GM23338 (cell line): ENCODE measurements around the gene NPHS2. TPM values are rescaled to one million over a fixed set of nuclear protein-coding genes. Genes with fewer than 3 reads are reported as not detected.

Experiments used
- ATAC-seq: fragments of 200-7000 bp; cut with Tn5 transposase; 3 replicates; pipeline ENCODE4 v1.9.1; 2020
- DNase-seq: peaks from one replicate; pipeline ENCODE4 v3.0.0-alpha.2; 2015; ENCODE audit warnings: low spot score
- H2AFZ ChIP-seq: fragments of 200-600 bp; sonication (generic); 2 replicates; pipeline ENCODE4 v1.8.0; 2016; ENCODE audit warnings: antibody characterized with exemption, mild to moderate bottlenecking, moderate library complexity
- H3F3A ChIP-seq: fragments of 200-600 bp; sonication (generic); replicated peaks from 2 replicates; pipeline ENCODE4 v1.8.0; 2017; ENCODE audit warnings: antibody characterized with exemption, mixed run types, low read depth
- H3K27ac ChIP-seq: fragments of 200-600 bp; sonication (generic); 2 replicates; pipeline ENCODE4 v1.6.1; 2016; ENCODE audit warnings: low read depth
- H3K27me3 ChIP-seq: fragments of 200-600 bp; sonication (generic); 2 replicates; pipeline ENCODE4 v1.8.0; 2016; ENCODE audit warnings: mild to moderate bottlenecking, mixed run types, moderate library complexity; ENCODE audit not compliant: insufficient read depth
- H3K36me3 ChIP-seq: fragments of 200-600 bp; sonication (generic); 2 replicates; pipeline ENCODE4 v1.8.0; 2016; ENCODE audit warnings: mild to moderate bottlenecking; ENCODE audit not compliant: insufficient read depth
- H3K4me1 ChIP-seq: fragments of 200-600 bp; sonication (generic); 2 replicates; pipeline ENCODE4 v1.8.0; 2016; ENCODE audit warnings: mild to moderate bottlenecking, moderate library complexity; ENCODE audit not compliant: insufficient read depth
- H3K4me2 ChIP-seq: fragments of 200-600 bp; sonication (generic); 2 replicates; pipeline ENCODE4 v1.7.1; 2017; ENCODE audit warnings: mixed run types
- H3K4me3 ChIP-seq: fragments of 200-600 bp; sonication (generic); 2 replicates; pipeline ENCODE4 v1.6.1; 2016; ENCODE audit warnings: mixed run types
- H3K79me2 ChIP-seq: fragments of 200-600 bp; sonication (generic); replicated peaks from 2 replicates; pipeline ENCODE4 v1.8.0; 2017; ENCODE audit warnings: mild to moderate bottlenecking; ENCODE audit not compliant: insufficient read depth
- H3K9me2 ChIP-seq: fragments of 200-600 bp; sonication (generic); 2 replicates; pipeline ENCODE4 v1.8.0; 2017; ENCODE audit not compliant: insufficient read depth
- H4K20me1 ChIP-seq: fragments of 200-600 bp; sonication (generic); replicated peaks from 2 replicates; pipeline ENCODE4 v1.8.0; 2017; ENCODE audit warnings: mild to moderate bottlenecking; ENCODE audit not compliant: insufficient read depth
- H3K27ac Mint-ChIP-seq: 2 replicates; pipeline ENCODE4 v1.8.0; 2020; ENCODE audit warnings: inconsistent platforms, mild to moderate bottlenecking, moderate library complexity, mixed read lengths
- H3K27me3 Mint-ChIP-seq: 3 replicates; pipeline ENCODE4 v1.8.0; 2022; ENCODE audit warnings: low read depth, mild to moderate bottlenecking, moderate library complexity, mixed read lengths, inconsistent platforms; ENCODE audit not compliant: insufficient read depth, poor library complexity
- H3K36me3 Mint-ChIP-seq: 3 replicates; pipeline ENCODE4 v1.8.0; 2021; ENCODE audit warnings: low read depth, mild to moderate bottlenecking, inconsistent platforms, moderate library complexity, mixed read lengths
- H3K4me1 Mint-ChIP-seq: 3 replicates; pipeline ENCODE4 v1.8.0; 2020; ENCODE audit warnings: mild to moderate bottlenecking, inconsistent platforms, mixed read lengths
- H3K4me3 Mint-ChIP-seq: 3 replicates; pipeline ENCODE4 v1.8.0; 2021; ENCODE audit warnings: moderate library complexity, mild to moderate bottlenecking, inconsistent platforms, mixed read lengths
- H3K9me3 Mint-ChIP-seq: 3 replicates; pipeline ENCODE4 v1.8.0; 2020; ENCODE audit warnings: moderate library complexity, mild to moderate bottlenecking, inconsistent platforms, mixed read lengths
- EZH2 ChIP-seq: fragments of 200-600 bp; sonication (generic); IDR thresholded peaks from one replicate; pipeline ENCODE4 v1.8.0; 2017; ENCODE audit warnings: antibody characterized with exemption, mild to moderate bottlenecking, low read depth; ENCODE audit not compliant: unreplicated experiment
- long read RNA-seq: library from polyadenylated mRNA; unstranded; transcript quantifications from one replicate; pipeline ENCODE4 v2.0.0, GENCODE V29; 2020; ENCODE audit not compliant: unreplicated experiment
- polyA plus RNA-seq: library from polyadenylated mRNA; unstranded; fragments of >200 nt; fragmentation: Nextera tagmentation; extraction: Ambion mirVana; gene quantifications from 2 replicates; pipeline ENCODE4 v1.2.1, GENCODE V29; 2016
- total RNA-seq: library from RNA; depleted of rRNA; stranded (reverse); fragments of >200 nt; shearing (Covaris generic); gene quantifications from 2 replicates; pipeline ENCODE4 v1.2.3, GENCODE V29; 2014; rRNA removed
- TF ChIP-seq, protein P1 (sequence below): IDR thresholded peaks from 2 replicates; pipeline ENCODE4 v1.6.1; 2016; ENCODE audit warnings: antibody characterized with exemption
- TF ChIP-seq, protein P2 (sequence below), 2 experiments: fragments of 200-600 bp in 1 of 2; sonication (generic) in 1 of 2; conservative IDR thresholded peaks; 2 replicates each; pipeline versions ENCODE4 v1.5.1 to v1.6.1; 2016 to 2017; ENCODE audit warnings: antibody characterized with exemption in 2 of 2, low read depth in 2 of 2, mild to moderate bottlenecking in 2 of 2, moderate library complexity in 1 of 2
- TF ChIP-seq, protein P3 (sequence below): IDR thresholded peaks from one replicate; pipeline ENCODE4 v1.6.1; 2018; ENCODE audit warnings: antibody characterized with exemption; ENCODE audit not compliant: unreplicated experiment

Gene NPHS2
- total RNA-seq (not detected in 2 replicates), polyA plus RNA-seq (not detected in 2 replicates)
- long read RNA-seq: 0 reads

DNA sequence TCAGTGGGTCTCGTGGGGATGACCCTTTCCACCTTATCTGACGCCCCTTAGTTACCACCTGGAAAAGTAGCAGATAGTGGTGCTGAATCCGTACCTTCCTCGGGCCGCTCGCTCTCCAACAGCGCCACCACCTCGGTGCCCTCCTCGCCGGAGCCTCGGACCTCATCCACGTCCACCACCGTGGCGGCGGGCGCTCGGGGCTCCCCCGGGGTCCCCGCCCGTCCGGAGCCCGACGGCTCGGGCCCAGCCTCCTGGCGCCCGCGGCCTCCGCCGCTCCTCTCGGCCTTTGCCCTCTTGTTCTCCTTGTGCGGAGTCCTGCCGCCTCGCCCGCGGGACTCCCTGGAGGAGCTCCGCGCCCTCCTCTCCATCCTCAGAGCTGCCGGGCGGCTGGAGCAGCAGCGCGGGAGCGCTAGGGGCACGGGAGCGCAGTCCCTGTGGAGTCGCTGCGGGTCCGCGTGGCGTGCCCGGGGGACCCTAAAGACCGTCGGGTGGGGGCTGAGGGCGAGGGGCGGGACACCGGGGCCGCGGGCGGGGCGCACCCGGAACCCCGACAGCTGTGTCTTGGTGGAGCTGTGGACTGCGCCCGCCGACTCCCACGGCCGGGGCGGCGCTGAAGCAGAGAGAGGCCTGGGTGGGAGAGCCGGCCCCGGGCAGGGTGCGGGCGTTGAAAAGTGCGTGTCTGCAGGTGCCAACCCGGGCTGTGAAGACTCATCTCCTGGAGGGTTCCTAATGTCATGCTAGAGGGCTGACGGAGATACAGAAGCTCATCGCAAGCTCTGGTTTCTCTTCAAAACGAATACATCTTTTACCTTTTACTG, at the start of gene NPHS2:
NPHS2 (minus strand) TSS at position 452 of the 818 bp plus-strand sequence; CDS start at position 368, 84 bp downstream.
- TF ChIP-seq, protein P1, sequence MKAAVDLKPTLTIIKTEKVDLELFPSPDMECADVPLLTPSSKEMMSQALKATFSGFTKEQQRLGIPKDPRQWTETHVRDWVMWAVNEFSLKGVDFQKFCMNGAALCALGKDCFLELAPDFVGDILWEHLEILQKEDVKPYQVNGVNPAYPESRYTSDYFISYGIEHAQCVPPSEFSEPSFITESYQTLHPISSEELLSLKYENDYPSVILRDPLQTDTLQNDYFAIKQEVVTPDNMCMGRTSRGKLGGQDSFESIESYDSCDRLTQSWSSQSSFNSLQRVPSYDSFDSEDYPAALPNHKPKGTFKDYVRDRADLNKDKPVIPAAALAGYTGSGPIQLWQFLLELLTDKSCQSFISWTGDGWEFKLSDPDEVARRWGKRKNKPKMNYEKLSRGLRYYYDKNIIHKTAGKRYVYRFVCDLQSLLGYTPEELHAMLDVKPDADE: no peak
- TF ChIP-seq, protein P2, sequence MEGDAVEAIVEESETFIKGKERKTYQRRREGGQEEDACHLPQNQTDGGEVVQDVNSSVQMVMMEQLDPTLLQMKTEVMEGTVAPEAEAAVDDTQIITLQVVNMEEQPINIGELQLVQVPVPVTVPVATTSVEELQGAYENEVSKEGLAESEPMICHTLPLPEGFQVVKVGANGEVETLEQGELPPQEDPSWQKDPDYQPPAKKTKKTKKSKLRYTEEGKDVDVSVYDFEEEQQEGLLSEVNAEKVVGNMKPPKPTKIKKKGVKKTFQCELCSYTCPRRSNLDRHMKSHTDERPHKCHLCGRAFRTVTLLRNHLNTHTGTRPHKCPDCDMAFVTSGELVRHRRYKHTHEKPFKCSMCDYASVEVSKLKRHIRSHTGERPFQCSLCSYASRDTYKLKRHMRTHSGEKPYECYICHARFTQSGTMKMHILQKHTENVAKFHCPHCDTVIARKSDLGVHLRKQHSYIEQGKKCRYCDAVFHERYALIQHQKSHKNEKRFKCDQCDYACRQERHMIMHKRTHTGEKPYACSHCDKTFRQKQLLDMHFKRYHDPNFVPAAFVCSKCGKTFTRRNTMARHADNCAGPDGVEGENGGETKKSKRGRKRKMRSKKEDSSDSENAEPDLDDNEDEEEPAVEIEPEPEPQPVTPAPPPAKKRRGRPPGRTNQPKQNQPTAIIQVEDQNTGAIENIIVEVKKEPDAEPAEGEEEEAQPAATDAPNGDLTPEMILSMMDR (conservative IDR thresholded peaks at IDR 0.05; ENCODE audit: low read depth in 2 of 2): peak in 1 of 2 experiments; percentile 38; a peak in 3 of 4 replicates
- TF ChIP-seq EZH2: peak; percentile 28
- 0 out of 2 replicates have a peak, but pooled peaks cover 6% of the 10 kb centered on the region for H3F3A ChIP-seq
- H3K27ac ChIP-seq: no peak within 1 kb of the TSS
- H4K20me1 ChIP-seq: no peaks in the 10 kb centered on the region
- peaks cover 54% of the 10 kb centered on the region for H3K27me3 ChIP-seq
- peak within 1 kb of the TSS; percentile 57 for H3K4me3 Mint-ChIP-seq
- no peaks in the 10 kb centered on the region for H3K79me2 ChIP-seq
- peaks cover 12% of the 10 kb centered on the region for H3K9me3 Mint-ChIP-seq
- H3K27ac Mint-ChIP-seq: no peak within 1 kb of the TSS
- H3K4me2 ChIP-seq: peak within 1 kb of the TSS; percentile 88
- no peaks in the 10 kb centered on the region for H3K9me2 ChIP-seq
- H3K4me1 Mint-ChIP-seq: peaks cover 7% of the 10 kb centered on the region
- H3K36me3 Mint-ChIP-seq: peaks cover 7% of the 10 kb centered on the region; the same call in 2 of the 3 replicates
- DNase-seq (peak; percentile 66), ATAC-seq (peak; percentile 92)
- H2AFZ ChIP-seq: peak within 1 kb of the TSS; percentile 93
- peaks cover 49% of the 10 kb centered on the region for H3K27me3 Mint-ChIP-seq
- H3K36me3 ChIP-seq: no peaks in the 10 kb centered on the region; the same call in 1 of the 2 replicates
- H3K4me1 ChIP-seq: peaks cover 7% of the 10 kb centered on the region
- H3K4me3 ChIP-seq: peak within 1 kb of the TSS; percentile 65

DNA sequence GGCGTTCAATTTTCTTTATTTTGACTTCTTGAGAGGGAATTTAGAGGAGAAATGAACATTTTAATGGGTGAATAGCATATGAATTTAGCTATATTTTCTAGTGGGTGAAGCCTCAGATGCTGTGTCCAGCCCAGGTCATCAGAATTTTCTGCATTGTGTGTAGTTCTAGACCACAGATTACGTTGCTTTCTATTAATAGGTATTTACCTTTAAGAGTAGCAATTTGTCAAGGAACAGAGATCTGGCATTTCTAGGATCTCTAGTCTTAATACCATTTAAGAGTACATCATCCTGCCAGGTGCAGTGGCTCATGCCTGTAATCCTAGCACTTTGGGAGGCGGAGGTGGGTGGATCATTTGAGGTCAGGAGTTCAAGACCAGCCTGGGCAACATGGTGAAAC, 36.6 kb upstream of the NPHS2 start:
- Histone ChIP-seq H2AFZ (no peak overlapping the region), H3F3A (no peaks in the 10 kb centered on the region), H3K27ac (no peak overlapping the region), H3K9me2 (no peaks in the 10 kb centered on the region), H3K4me3 (no peak overlapping the region), H3K27me3 (no peaks in the 10 kb centered on the region), H3K4me2 (no peak overlapping the region), H3K36me3 (no peaks in the 10 kb centered on the region), H3K79me2 (no peaks in the 10 kb centered on the region), H3K4me1 (no peaks in the 10 kb centered on the region), H4K20me1 (no peaks in the 10 kb centered on the region)
- Mint-ChIP-seq H3K27ac (no peak overlapping the region), H3K27me3 (no peaks in the 10 kb centered on the region), H3K4me1 (no peaks in the 10 kb centered on the region), H3K9me3 (no peaks in the 10 kb centered on the region), H3K4me3 (no peak overlapping the region), H3K36me3 (no peaks in the 10 kb centered on the region)
- ATAC-seq: no peak
- no peak for DNase-seq
- TF ChIP-seq, protein P3, sequence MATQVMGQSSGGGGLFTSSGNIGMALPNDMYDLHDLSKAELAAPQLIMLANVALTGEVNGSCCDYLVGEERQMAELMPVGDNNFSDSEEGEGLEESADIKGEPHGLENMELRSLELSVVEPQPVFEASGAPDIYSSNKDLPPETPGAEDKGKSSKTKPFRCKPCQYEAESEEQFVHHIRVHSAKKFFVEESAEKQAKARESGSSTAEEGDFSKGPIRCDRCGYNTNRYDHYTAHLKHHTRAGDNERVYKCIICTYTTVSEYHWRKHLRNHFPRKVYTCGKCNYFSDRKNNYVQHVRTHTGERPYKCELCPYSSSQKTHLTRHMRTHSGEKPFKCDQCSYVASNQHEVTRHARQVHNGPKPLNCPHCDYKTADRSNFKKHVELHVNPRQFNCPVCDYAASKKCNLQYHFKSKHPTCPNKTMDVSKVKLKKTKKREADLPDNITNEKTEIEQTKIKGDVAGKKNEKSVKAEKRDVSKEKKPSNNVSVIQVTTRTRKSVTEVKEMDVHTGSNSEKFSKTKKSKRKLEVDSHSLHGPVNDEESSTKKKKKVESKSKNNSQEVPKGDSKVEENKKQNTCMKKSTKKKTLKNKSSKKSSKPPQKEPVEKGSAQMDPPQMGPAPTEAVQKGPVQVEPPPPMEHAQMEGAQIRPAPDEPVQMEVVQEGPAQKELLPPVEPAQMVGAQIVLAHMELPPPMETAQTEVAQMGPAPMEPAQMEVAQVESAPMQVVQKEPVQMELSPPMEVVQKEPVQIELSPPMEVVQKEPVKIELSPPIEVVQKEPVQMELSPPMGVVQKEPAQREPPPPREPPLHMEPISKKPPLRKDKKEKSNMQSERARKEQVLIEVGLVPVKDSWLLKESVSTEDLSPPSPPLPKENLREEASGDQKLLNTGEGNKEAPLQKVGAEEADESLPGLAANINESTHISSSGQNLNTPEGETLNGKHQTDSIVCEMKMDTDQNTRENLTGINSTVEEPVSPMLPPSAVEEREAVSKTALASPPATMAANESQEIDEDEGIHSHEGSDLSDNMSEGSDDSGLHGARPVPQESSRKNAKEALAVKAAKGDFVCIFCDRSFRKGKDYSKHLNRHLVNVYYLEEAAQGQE: no peak
